Measurements from ENCODE around the gene SLC13A3.

The SLC13A3 gene

GRCh38 chr20:46601603-46602122 lies 49.6 kb downstream of the SLC13A3 start:
- DNase-seq, result no peak

GRCh38 chr20:46600286-46600752 lies 50.9 kb downstream of the SLC13A3 start:
- no peak for DNase-seq

- DNase-seq, result no peak
Observed at GRCh38 chr20:46599227-46599987, 51.9 kb downstream of the SLC13A3 start.

DNA sequence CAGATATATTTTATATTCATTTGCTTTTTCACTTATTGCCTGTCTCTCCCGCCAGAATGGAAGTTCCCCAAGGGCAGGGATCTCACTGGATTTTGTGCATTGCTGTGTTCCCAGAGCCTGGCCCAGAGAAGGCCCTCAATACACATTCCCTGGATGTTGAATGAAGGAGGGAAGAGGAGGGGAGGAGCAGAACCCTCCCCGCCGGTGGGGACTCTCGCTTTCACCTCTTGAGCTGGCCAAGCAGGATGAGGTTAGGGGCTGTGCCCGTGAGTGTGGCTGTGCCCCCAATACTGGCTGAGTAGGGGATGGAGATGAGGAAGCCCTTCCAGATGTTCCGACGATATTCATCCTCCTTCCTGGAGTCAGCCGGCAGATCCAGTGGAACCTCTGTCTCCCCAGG lies 55.3 kb downstream of the SLC13A3 start:
- DNase-seq, result no peak

DNA sequence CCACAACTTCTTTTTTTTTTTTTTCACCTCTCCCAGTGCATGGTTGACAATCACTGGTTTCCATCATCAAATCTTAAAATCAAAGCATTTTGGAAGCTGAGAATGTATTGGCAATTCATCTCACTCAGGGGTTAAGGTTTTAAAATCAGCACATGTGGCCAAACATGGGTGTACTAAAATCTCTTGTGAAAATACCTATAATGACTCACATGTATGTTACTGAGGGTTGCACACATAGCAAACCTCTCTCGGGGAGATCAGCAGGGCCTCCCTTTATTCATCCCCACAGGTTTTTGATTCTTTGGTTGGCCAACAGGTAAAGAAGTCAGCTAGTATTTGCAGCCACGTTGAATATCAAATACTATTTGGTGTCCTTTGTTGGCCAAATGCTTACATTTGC lies 56.5 kb downstream of the SLC13A3 start:
- no peak for DNase-seq

- DNase-seq, result peak; percentile 28 to 29
Observed at GRCh38 chr20:46592580-46593362, 58.5 kb downstream of the SLC13A3 start.

- DNase-seq, result no peak
Observed at GRCh38 chr20:46590443-46590842, 60.8 kb downstream of the SLC13A3 start.

GRCh38 chr20:46588532-46589511 lies 62.4 kb downstream of the SLC13A3 start:
- DNase-seq, result no peak

- no peak for DNase-seq
Observed at GRCh38 chr20:46587986-46588385, 63.3 kb downstream of the SLC13A3 start.

GRCh38 chr20:46586724-46587123 lies 64.5 kb downstream of the SLC13A3 start:
- DNase-seq, result no peak

DNA sequence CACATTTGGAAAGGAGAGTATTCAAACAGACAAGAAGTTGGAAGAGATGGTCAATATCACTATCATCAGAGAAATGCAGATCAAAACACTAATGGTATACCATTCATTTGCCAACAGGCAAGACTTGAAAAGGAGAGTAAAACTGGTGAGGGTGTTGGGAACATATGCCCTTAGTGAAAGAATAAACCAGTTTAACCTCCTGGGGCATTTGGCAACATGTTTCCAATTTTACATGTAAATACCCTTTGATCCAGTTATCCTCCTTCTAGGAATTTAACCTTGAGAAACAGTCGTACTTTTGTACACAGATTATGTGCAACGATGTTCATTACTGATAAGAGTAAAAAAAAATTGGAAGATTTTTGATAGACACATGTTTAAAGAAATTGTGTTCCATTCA lies 66.8 kb downstream of the SLC13A3 start:
- no peak for DNase-seq

DNA sequence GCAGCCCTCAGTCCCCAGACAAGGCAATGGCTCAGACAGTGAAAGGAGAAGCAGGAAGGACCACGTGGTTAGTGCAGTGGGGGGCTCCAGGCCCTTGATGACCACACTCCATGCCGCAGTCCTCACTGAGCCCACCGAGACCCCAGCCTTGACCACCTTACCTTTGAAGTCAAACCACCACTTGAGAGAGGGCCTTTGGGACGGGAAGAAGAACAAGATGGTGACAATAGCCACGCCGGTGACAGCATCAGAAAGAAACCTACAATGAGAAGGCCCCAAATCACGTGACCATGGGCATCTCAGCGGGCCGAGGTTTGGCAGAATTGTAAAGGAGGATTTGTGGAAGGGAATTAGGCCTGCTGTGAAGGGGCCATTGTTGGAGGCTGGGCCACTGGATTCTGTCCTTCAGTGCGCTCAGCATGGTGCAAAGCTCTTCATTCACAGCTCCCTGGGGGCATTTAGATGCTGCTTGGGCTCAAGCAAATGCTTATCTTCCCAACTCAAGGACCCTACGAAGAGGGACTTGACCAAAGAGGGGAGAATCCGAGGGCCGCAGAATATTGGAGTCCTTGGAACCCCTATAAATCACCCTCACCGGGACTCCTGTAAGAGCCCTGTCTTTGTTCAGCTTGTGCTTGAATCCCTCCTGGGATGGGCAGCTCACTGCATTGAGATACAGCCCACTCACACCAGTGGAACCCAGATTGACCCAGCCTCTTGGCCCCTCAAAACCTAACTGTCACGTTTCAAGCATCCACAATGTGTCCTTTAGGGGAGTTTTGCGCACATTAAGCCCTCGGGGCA lies 67.6 kb downstream of the SLC13A3 start:
- DNase-seq, result no peak

DNA sequence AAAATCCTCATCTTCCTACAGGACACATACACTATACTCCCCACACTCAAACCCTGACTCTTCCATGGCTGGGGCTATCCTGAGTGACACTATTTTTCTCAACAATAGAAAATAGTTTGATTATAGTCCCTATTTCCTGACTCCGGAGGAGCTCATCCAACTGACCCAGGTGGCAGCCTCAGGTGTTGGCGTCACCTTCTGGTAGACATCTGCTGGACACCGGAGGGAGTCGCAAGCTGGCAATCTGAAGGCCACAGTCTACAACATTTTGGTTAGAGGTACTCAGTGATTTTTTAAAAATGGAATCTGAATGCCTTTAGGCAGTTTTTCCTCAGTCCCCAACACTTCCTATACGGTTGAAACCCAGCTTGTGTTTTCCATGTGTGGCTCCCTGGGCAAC lies 68.6 kb downstream of the SLC13A3 start:
- no peak for DNase-seq

- DNase-seq, result no peak
Observed at GRCh38 chr20:46581391-46581790, 69.9 kb downstream of the SLC13A3 start.

- DNase-seq, result no peak
Observed at GRCh38 chr20:46580613-46581205, 70.5 kb downstream of the SLC13A3 start.

DNA sequence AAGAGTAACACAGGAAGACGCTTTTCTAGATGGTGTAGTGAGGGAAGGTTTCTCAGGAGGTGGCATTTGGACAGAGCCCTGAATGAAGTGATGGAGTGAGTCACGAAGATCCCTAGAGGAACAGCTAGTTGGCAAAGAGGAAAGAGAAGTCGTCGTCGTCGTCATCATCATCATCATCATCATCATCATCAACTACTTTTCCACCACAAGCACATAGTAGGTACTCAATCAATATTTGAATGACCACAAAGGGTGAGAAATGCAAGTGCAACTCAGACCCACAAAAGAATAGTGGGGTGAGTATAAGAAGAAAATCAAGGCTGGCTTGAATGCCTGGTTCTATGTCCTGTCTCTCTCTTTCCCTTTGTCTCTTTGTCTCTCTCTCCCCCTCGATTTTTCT lies 72.5 kb downstream of the SLC13A3 start:
- no peak for DNase-seq

- DNase-seq, result no peak
Observed at GRCh38 chr20:46576774-46577395, 74.4 kb downstream of the SLC13A3 start.

DNA sequence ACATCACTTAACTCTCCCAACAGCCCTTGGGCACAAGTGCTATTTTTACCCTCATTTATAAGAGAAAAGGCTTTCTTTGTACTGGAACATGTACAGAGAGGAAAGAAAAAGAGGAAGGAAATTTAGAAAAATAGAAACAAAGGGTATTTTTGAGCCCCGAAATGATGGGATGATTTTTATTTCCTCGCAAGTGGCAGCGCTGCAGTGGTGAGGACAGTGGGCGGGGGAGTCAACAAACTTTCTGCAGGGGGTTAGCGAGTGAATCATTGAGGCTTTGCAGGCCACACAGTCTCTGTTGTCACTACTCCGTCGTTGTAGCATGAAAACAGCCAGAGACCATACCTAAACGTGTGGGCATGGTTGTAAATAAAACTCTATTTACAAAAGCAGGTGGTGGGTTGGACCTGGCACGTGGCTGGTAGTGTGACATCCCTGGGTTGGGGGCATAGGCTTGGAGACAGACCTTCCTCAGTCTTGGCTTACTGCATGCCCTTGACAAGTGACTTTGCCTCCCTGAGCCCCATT lies 75.3 kb downstream of the SLC13A3 start:
- DNase-seq, result no peak

- no peak for DNase-seq
Observed at GRCh38 chr20:46575394-46575793, 75.9 kb downstream of the SLC13A3 start.

DNA sequence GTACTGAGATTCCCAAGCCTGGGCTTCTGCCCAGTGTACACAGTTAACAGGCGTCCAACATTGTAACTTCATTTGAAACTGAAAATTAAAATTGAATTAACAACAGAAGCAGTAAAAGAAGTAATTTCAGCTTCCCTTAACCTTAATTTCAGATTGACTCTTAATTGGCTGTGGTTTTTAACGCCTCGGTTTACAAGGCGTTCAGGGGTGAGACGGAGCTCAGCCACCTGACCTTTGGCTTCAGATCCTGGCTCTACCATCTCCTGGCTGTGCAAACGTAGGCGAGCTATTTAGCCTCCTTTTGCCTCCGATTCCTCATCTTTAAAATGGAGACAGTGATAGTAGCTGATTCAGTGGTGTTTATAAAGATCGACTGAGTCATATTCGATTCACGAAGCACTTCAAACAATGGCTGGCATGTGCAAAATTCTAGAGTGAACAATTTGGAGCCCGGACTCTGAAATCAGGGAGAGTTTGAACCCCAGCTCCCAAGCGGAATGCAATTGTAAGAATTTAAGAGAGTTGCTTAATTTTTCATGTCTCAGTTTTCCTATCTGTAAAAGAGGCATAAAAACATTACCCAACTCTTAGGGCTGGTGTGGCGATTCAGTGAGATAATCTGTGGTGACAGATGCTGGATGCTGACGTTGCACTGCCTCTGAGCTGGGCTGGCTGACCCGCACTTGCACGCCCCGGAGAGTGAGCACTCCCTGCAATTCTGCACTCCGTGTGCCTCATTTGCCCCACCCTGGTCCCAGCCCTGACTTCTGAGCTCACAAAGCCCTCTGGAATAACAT lies 77.3 kb downstream of the SLC13A3 start:
- DNase-seq, result no peak
